Upper lobe of right lung (tissue), 1 donor: ENCODE data around the gene PTPN3. TPM values are rescaled to one million over a fixed set of nuclear protein-coding genes. Genes with fewer than 3 reads are reported as not detected.

ENCODE experiments used
- ATAC-seq: fragments of 200-7000 bp; cut with Tn5 transposase; one replicate; pipeline ENCODE4 v1.9.1; 2020; ENCODE audit warnings: mild to moderate bottlenecking, moderate library complexity
- DNase-seq: peaks from one replicate; pipeline ENCODE4 v3.0.0-alpha.2; 2020
- H3K27ac ChIP-seq: fragments of 200-600 bp; one replicate; pipeline ENCODE4 v1.8.0; 2022
- H3K27me3 ChIP-seq: fragments of 200-600 bp; one replicate; pipeline ENCODE4 v1.8.0; 2022; ENCODE audit warnings: mild to moderate bottlenecking
- H3K36me3 ChIP-seq: fragments of 200-600 bp; one replicate; pipeline ENCODE4 v1.8.0; 2022
- H3K4me1 ChIP-seq: fragments of 200-600 bp; one replicate; pipeline ENCODE4 v1.8.0; 2022
- H3K4me3 ChIP-seq: fragments of 200-600 bp; one replicate; pipeline ENCODE4 v1.8.0; 2022; ENCODE audit warnings: mild to moderate bottlenecking
- H3K9me3 ChIP-seq: fragments of 200-600 bp; one replicate; pipeline ENCODE4 v1.8.0; 2022
- CTCF ChIP-seq: fragments of 200-600 bp; IDR thresholded peaks from one replicate; pipeline ENCODE4 v1.8.0; 2022; ENCODE audit warnings: antibody characterized with exemption
- intact Hi-C: fragments of 100-400 bp; cut with DNase I; formaldehyde crosslinking; loops from one replicate; pipeline ENCODE4 v1.11.0; 2022
- total RNA-seq: library from RNA; stranded (reverse); fragmentation: NEBNext Ultra II Directional; extraction: Animal tissue kit (Norgen Biotek cat#: 25700); gene quantifications from one replicate; pipeline ENCODE4 v1.2.1, GENCODE V29; 2021
- donor health status: DM: no; HTN: yes; CAD: no; lungs with severe emphysema.

The PTPN3 gene
- total RNA-seq, 1 donor from 2014 or later, result 17.1 TPM

- no peak overlapping the region for H3K4me3 ChIP-seq
- intact Hi-C loops, result no loop called here
- H3K9me3 ChIP-seq, result no peaks in the 10 kb centered on the region
- peaks cover 8% of the 10 kb centered on the region for H3K36me3 ChIP-seq
- no peaks in the 10 kb centered on the region for H3K27me3 ChIP-seq
- H3K27ac ChIP-seq, result no peak overlapping the region
- H3K4me1 ChIP-seq, result no peaks in the 10 kb centered on the region
- TF ChIP-seq CTCF, result no peak
- no peak for DNase-seq
- no peak for ATAC-seq
Measured at GRCh38 chr9:109403766-109404320, 94.3 kb downstream of the PTPN3 start.

GRCh38 chr9:109403116-109403515 is 95.0 kb downstream of the PTPN3 start:
- no peak for TF ChIP-seq CTCF
- H3K36me3 ChIP-seq, result peaks cover 8% of the 10 kb centered on the region
- ATAC-seq (no peak), DNase-seq (no peak)
- H3K9me3 ChIP-seq, result no peaks in the 10 kb centered on the region
- no peaks in the 10 kb centered on the region for H3K27me3 ChIP-seq
- no peaks in the 10 kb centered on the region for H3K4me1 ChIP-seq
- intact Hi-C loops, result no loop called here
- H3K27ac ChIP-seq, result no peak overlapping the region
- H3K4me3 ChIP-seq, result no peak overlapping the region

- DNase-seq (no peak), ATAC-seq (peak; percentile 9)
- Histone ChIP-seq H3K9me3 (no peaks in the 10 kb centered on the region), H3K4me1 (no peaks in the 10 kb centered on the region), H3K27me3 (no peaks in the 10 kb centered on the region), H3K36me3 (peaks cover 8% of the 10 kb centered on the region), H3K27ac (no peak overlapping the region), H3K4me3 (no peak overlapping the region)
- no peak for TF ChIP-seq CTCF
- intact Hi-C loops, result no loop called here
Measured at GRCh38 chr9:109401990-109402318, 96.2 kb downstream of the PTPN3 start.

- Histone ChIP-seq H3K4me3 (no peak overlapping the region), H3K4me1 (no peaks in the 10 kb centered on the region), H3K9me3 (no peaks in the 10 kb centered on the region), H3K36me3 (peaks cover 7% of the 10 kb centered on the region), H3K27me3 (no peaks in the 10 kb centered on the region), H3K27ac (no peak overlapping the region)
- intact Hi-C loops, result no loop called here
- DNase-seq (no peak), ATAC-seq (peak; percentile 89)
- peak; percentile 61 for TF ChIP-seq CTCF
Measured at GRCh38 chr9:109401169-109401989, 96.7 kb downstream of the PTPN3 start.

- intact Hi-C loops, result no loop called here
- DNase-seq, result no peak
- H3K27me3 ChIP-seq, result no peaks in the 10 kb centered on the region
- H3K9me3 ChIP-seq, result no peaks in the 10 kb centered on the region
- no peak for TF ChIP-seq CTCF
- no peak for ATAC-seq
- no peak overlapping the region for H3K27ac ChIP-seq
- no peaks in the 10 kb centered on the region for H3K36me3 ChIP-seq
- no peaks in the 10 kb centered on the region for H3K4me1 ChIP-seq
- no peak overlapping the region for H3K4me3 ChIP-seq
Measured at GRCh38 chr9:109399258-109399767, 98.8 kb downstream of the PTPN3 start.
